Measurements from ENCODE around the gene FRMD4B.
"Not testable (repeated sequence)": the region's sequence is repeated elsewhere in the genome, so short reads cannot be mapped to it uniquely, and the experiment has no call there.

Gene FRMD4B

GRCh38 chr3:69251078-69251805, 134.6 kb downstream of the FRMD4B start:
- no peak for DNase-seq

GRCh38 chr3:69250014-69250413, 135.9 kb downstream of the FRMD4B start:
- peak in 28 of 56 donors; percentile 1 to 62 (median 22) for DNase-seq

- no peak for DNase-seq
Observed at GRCh38 chr3:69249001-69249400, 136.9 kb downstream of the FRMD4B start.

DNA sequence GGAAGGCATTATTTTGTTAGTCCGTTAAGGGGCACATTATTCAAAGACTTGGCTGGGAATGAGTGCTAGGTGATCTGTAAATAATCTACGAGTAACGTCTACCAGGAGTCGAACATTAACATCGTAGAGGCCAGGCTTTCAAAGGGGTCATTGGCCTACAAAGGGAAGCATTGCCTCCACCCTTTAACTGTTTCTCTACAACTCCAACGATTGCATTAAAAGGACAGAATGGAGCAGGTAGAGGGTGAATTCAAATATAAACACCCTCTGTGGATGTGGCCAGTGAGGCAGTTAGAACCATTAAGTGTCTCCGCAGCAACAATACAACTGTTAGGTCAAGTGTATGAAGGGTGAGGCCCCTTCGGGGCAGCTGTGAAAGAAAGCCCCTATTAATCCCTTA, 137.5 kb downstream of the FRMD4B start:
- DNase-seq: no peak

GRCh38 chr3:69246612-69247011, 139.3 kb downstream of the FRMD4B start:
- no peak for DNase-seq

DNA sequence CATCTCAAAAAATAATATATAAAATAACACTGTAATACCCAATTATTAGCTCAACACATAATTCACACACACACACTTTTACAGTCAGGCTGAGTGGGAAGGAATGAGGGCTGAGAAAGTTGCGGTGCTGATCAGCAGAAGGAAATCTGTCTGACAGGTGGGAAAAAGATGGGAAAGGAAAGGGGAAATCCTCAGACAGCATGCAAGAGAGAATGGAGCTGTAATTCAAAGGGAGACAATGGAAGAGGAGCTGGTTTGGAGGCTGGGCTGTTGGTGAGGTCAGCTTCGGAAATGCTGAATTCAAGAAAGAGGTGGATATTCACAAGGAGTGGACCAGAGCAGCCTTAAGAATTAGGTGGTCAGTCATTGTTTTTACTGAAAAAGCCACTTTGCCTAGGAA, 141.8 kb downstream of the FRMD4B start:
- no peak for DNase-seq

DNA sequence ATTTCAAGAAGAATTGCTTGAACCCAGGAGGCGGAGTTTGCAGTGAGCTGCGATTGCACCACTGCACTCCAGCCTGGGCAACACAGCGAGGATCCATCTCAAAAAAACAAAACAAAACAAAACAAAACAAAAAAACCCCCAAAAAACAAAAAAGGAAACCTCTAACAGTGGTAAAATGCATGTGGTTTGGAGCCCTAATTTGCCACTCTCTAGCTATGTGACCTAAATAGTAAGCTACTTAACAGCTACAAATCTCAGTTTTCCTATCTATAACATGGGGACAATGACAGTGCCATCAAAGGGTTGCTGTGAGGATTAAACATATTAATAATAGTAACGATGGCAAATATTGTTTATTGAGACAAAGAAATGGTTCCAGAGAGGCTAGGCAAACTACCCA, 144.1 kb downstream of the FRMD4B start:
- DNase-seq: no peak

- no peak for DNase-seq
Observed at GRCh38 chr3:69240651-69241568, 145.0 kb downstream of the FRMD4B start.

- no peak for DNase-seq
Observed at GRCh38 chr3:69239063-69239462, 146.8 kb downstream of the FRMD4B start.

DNA sequence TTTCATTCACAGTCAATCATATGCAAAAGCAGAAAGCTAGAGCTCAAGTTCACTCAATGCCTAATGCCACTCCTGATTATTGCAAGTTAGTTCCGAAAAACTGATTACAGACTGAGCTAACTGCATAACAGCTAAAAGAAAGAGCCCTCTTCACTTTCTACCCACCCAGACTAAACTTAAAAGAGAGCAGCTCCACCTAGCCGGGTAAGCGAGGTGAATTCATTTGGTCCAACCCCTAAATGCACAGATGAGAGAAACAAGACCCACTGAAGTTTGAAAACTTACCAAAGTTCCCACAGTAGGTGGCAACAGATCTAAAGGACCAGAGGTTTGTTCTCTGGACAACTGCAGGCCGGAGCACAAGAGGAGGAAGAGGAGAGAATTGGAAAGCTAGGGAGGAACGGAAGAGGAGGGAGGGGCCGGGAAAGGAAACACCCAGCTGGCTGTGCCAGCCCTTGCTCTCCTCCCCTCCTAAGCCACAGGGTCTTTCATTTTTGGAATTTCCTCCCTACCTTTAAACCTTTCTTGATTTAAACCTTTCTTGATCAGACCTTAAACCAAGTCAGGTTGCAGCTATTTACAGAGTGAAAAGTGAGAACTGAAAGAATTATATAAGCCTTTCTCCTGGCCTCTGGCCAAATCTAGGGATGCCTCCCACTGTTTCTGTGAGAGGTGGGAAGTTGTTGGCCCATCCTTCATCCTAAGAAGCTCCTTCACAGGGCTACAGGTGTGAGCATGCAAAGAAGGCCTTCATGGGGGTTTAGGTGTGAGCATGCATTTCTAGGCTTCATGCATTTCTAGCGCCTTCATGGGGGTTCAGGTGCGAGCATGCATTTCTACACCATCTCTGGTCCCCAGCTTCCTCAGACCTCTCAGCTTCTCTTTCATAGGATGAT, 148.8 kb downstream of the FRMD4B start:
- no peak for DNase-seq

- no peak for DNase-seq
Observed at GRCh38 chr3:69235882-69236281, 150.0 kb downstream of the FRMD4B start.

DNA sequence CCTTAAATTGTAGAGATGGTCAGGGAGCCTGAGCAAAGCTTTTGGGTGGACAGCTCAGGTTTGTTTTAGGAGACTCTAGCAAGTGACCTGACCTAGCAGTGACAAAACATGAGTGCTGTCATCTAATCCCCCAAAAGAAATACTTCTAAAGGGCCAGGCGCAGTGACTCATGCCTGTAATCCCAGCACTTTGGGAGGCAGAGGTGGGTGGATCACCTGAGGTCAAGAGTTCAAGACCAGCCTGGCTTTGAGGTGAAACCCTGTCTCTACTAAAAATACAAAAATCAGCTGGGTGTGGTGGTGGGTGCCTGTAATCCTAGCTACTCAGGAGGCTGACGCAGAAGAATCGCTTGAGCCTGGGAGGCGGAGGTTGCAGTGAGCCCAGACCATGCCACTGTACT, 150.7 kb downstream of the FRMD4B start:
- DNase-seq: not testable (repeated sequence)

GRCh38 chr3:69232482-69232881, 153.4 kb downstream of the FRMD4B start:
- DNase-seq: no peak

- DNase-seq: no peak
Observed at GRCh38 chr3:69231929-69232440, 153.9 kb downstream of the FRMD4B start.

DNA sequence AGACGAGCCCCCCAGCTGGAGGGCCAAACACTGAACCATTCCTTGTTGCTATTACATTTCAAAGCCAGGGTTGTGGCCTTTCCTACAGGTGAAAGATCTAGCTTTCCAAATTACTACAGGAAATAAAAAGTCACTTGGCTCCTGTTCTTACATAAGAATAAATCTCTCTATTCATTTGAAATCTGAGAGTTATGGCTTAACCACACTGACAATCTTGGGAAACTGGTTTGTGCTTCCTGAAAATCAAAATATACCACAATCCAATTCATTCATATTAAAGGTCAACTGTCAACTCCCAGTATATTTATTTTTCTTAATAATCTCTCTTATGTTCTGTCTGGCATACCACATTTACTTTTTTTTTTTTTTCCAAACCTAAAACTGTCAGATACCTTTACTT, 159.8 kb downstream of the FRMD4B start:
- no peak for DNase-seq

DNA sequence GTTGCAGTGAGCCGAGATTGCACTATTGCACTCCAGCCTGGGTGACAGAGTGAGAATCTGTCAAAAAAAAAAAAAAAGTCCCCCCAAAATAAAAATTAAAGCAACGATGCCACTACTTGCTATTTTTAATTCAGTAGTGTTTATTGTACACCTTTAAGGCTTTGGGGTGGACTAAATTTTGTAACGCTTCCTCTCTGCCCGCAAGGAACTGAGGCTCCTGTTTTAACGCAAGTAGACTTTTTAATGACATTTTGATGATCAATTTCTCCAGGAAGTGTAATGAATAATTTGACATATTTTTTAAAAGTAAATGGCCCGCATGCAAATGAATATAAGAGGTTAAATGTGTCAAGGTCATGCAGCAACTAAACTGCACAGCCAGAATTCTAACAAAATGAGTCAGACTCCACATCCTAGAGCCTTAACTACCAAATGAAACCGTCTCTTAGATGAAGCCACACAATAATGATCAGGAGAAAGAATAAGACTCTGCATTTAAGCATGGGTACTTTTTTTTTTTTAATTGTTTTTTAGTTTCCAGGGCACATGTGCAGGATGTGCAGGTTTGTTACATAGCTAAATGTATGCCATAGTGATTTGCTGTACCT, 166.7 kb downstream of the FRMD4B start:
- no peak for DNase-seq

GRCh38 chr3:69218079-69218478, 167.8 kb downstream of the FRMD4B start:
- DNase-seq: no peak

DNA sequence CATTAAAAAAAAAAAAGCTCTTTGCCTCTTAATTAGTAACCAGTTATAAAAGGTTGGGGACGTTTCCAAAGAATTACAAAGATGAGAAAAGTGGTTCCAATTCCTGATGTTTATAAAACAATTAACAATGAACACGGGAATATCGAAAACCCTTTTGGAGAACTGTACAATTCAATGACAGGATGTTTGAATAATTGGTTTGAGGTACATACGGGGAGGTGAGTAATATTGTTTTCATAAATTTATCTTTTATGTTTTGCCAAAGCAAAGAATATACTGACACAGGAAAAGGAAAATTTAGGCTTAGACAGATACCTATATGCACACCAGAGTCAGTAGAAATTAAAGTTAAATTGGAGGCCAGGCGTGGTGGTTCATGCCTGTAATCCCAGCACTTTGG, 168.9 kb downstream of the FRMD4B start:
- DNase-seq: no peak

DNA sequence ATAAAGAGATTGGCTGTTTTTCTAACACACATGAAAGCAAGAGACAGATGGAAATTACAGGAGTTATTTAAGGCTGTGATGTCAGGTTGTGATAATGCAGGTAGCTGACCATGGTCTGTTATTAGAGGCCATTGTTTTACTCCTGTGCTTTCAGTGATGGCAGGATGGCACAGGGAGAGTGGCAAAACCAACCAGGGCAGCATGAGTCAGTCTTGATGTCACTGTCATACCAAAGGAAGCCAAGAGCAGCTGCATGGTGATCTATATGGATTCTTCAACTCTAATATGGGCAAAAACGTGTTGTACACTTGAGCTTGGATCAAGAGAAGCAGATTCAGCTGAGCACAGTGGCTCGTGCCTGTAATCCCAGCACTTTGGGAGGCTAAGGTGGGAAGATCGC, 171.6 kb downstream of the FRMD4B start:
- DNase-seq: no peak

DNA sequence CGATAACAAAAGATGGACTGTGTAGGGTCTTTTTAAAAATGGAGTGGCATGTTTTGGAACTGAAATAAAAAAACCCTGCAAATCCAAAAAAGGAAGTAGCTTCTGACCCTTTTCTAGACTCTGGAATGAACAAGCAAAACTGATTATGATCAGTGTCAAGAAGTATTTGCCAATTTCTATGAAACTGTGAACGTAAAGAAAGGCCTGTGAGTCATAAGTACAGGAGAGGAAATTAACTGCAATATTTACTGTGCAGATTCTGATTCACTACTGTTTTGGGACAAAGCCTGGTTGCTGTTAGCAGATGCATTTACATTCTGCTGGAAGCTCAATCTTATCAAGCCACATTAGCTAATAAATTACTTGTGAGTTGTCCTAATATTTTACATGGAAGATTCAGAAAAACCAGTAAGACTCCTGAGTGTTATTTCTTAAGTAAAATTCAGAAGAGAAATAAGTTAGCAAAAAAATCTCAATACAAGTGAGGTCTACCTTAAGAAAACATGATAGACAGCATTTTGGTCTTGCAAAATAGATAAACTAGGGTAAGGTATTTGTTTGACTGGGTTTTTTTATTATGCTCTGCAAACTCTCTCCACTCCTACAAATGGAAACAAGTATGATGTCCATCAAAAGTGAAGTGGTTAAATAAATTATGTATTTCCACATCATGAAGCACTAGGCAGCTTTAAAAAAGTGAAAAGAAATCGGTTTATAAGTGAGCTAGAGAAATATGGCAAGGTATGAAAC, 173.3 kb downstream of the FRMD4B start:
- no peak for DNase-seq

All from amygdala (tissue), 56 donors.